Effector memory CD4-positive, alpha-beta T cell (primary cell): Measurements from ENCODE around the gene SIL1.

ENCODE experiments used
- DNase-seq, 3 donors: peaks; one replicate each; pipeline ENCODE4 v3.0.0-alpha.2; 2020
- H3K27ac ChIP-seq: 2 replicates; pipeline ENCODE4 v1.7.0; 2013; ENCODE audit warnings: mild to moderate bottlenecking, low read length, moderate library complexity; ENCODE audit not compliant: insufficient read depth, poor library complexity, severe bottlenecking
- H3K27me3 ChIP-seq: replicated peaks from 2 replicates; pipeline ENCODE4 v1.7.0; 2013; ENCODE audit warnings: mild to moderate bottlenecking, low read length; ENCODE audit not compliant: insufficient read depth, control insufficient read depth, poor library complexity, severe bottlenecking
- H3K36me3 ChIP-seq: 2 replicates; pipeline ENCODE4 v1.7.0; 2013; ENCODE audit warnings: mild to moderate bottlenecking, low read length, moderate library complexity; ENCODE audit not compliant: control insufficient read depth, insufficient read depth
- H3K4me1 ChIP-seq: 2 replicates; pipeline ENCODE4 v1.7.0; 2013; ENCODE audit warnings: low read length, mild to moderate bottlenecking; ENCODE audit not compliant: control insufficient read depth, insufficient read depth, poor library complexity, severe bottlenecking
- H3K4me3 ChIP-seq: 2 replicates; pipeline ENCODE4 v1.7.0; 2013; ENCODE audit warnings: low read length, low read depth, mild to moderate bottlenecking; ENCODE audit not compliant: insufficient read depth, poor library complexity, severe bottlenecking
- H3K9me3 ChIP-seq: 2 replicates; pipeline ENCODE4 v1.7.0; 2013; ENCODE audit warnings: mild to moderate bottlenecking, low read length, moderate library complexity; ENCODE audit not compliant: control insufficient read depth

Gene SIL1

GRCh38 chr5:138950421-138951031 is 247.6 kb downstream of the SIL1 start:
- Histone ChIP-seq H3K27ac (no peak overlapping the region), H3K4me1 (peaks cover 5% of the 10 kb centered on the region), H3K4me3 (no peak overlapping the region), H3K36me3 (no peaks in the 10 kb centered on the region), H3K27me3 (no peaks in the 10 kb centered on the region), H3K9me3 (no peaks in the 10 kb centered on the region)
- DNase-seq: no peak

- no peaks in the 10 kb centered on the region for H3K36me3 ChIP-seq
- H3K27ac ChIP-seq: no peak overlapping the region
- no peak for DNase-seq
- H3K4me3 ChIP-seq: no peak overlapping the region
- H3K27me3 ChIP-seq: no peaks in the 10 kb centered on the region
- H3K9me3 ChIP-seq: no peaks in the 10 kb centered on the region
- peaks cover 5% of the 10 kb centered on the region for H3K4me1 ChIP-seq
These were observed 248.2 kb downstream of the SIL1 start for GRCh38 chr5:138949988-138950387.

GRCh38 chr5:138949223-138949574 is 249.0 kb downstream of the SIL1 start:
- H3K27me3 ChIP-seq: no peaks in the 10 kb centered on the region
- H3K9me3 ChIP-seq: no peaks in the 10 kb centered on the region
- DNase-seq: no peak
- H3K27ac ChIP-seq: no peak overlapping the region
- no peak overlapping the region for H3K4me3 ChIP-seq
- H3K4me1 ChIP-seq: peaks cover 5% of the 10 kb centered on the region
- H3K36me3 ChIP-seq: no peaks in the 10 kb centered on the region

- no peak overlapping the region for H3K4me3 ChIP-seq
- H3K27ac ChIP-seq: no peak overlapping the region
- H3K36me3 ChIP-seq: no peaks in the 10 kb centered on the region
- H3K9me3 ChIP-seq: no peaks in the 10 kb centered on the region
- no peaks in the 10 kb centered on the region for H3K27me3 ChIP-seq
- no peak for DNase-seq
- peaks cover 3% of the 10 kb centered on the region for H3K4me1 ChIP-seq
These were observed 249.5 kb downstream of the SIL1 start for GRCh38 chr5:138948471-138949222.

- no peaks in the 10 kb centered on the region for H3K36me3 ChIP-seq
- H3K27me3 ChIP-seq: no peaks in the 10 kb centered on the region
- H3K4me3 ChIP-seq: no peak overlapping the region
- no peak overlapping the region for H3K27ac ChIP-seq
- H3K9me3 ChIP-seq: no peaks in the 10 kb centered on the region
- no peaks in the 10 kb centered on the region for H3K4me1 ChIP-seq
- no peak for DNase-seq
These were observed 250.4 kb downstream of the SIL1 start for GRCh38 chr5:138947780-138948179.

GRCh38 chr5:138946831-138947560 is 251.2 kb downstream of the SIL1 start:
- no peaks in the 10 kb centered on the region for H3K27me3 ChIP-seq
- no peak overlapping the region for H3K27ac ChIP-seq
- no peak overlapping the region for H3K4me3 ChIP-seq
- no peak for DNase-seq
- H3K9me3 ChIP-seq: no peaks in the 10 kb centered on the region
- H3K36me3 ChIP-seq: no peaks in the 10 kb centered on the region
- no peaks in the 10 kb centered on the region for H3K4me1 ChIP-seq

GRCh38 chr5:138946241-138946623 is 251.9 kb downstream of the SIL1 start:
- DNase-seq: no peak
- no peaks in the 10 kb centered on the region for H3K27me3 ChIP-seq
- H3K9me3 ChIP-seq: no peaks in the 10 kb centered on the region
- H3K4me3 ChIP-seq: no peak overlapping the region
- H3K4me1 ChIP-seq: no peaks in the 10 kb centered on the region
- no peaks in the 10 kb centered on the region for H3K36me3 ChIP-seq
- no peak overlapping the region for H3K27ac ChIP-seq

GRCh38 chr5:138945421-138946240 is 252.5 kb downstream of the SIL1 start:
- H3K27me3 ChIP-seq: no peaks in the 10 kb centered on the region
- H3K4me3 ChIP-seq: no peak overlapping the region
- H3K27ac ChIP-seq: no peak overlapping the region
- no peaks in the 10 kb centered on the region for H3K36me3 ChIP-seq
- no peak for DNase-seq
- no peaks in the 10 kb centered on the region for H3K9me3 ChIP-seq
- no peaks in the 10 kb centered on the region for H3K4me1 ChIP-seq

GRCh38 chr5:138944527-138945322 is 253.4 kb downstream of the SIL1 start:
- DNase-seq: no peak
- Histone ChIP-seq H3K36me3 (no peaks in the 10 kb centered on the region), H3K9me3 (no peaks in the 10 kb centered on the region), H3K4me1 (no peaks in the 10 kb centered on the region), H3K27ac (no peak overlapping the region), H3K27me3 (no peaks in the 10 kb centered on the region), H3K4me3 (no peak overlapping the region)
